ENCODE results near the gene NEBL.

The NEBL gene

DNA sequence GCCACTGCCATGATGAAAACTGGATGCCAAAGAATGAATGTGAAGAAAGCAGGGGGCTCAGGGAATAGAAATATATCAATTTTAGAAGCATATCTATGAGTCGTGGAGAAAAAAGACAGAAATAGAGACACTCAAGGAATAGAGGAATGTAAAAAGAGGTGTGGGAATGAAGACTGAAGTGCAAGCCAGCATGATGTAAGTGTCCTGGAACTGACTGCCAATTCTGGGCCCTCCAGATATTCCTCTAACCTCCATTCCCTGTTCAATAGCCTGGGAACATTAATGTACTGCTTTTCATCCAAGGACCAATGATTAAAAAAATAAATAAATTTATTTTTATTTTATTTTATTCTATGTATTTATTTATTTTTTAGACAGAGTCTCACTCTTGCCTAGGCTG lies 40.6 kb downstream of the NEBL start:
- no peak for DNase-seq

GRCh38 chr10:20855398-20856038 lies 41.6 kb downstream of the NEBL start:
- DNase-seq: peak; percentile 74

- no peak for DNase-seq
Measured at GRCh38 chr10:20853276-20853675, 43.8 kb downstream of the NEBL start.

- no peak for DNase-seq
Measured at GRCh38 chr10:20852303-20852702, 44.8 kb downstream of the NEBL start.

DNA sequence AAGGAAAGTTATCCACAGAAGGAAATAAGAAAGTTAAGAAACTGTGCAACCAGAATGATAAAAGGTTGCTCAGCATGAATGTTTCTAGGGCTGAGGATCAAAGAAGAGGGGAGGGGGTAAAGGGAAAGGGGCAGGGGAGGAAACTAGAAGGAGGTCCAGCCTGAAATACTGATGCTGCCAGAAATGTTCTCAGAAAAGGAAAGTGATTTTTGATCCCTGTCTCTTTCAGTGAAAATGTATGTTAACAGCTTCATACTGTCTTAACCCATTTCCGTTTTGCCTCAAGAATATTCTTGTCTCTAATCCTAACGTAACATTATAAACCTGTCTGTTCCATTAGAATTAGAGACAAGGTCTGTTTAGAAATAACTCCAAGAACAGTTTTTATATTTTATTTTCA lies 49.6 kb downstream of the NEBL start:
- no peak for DNase-seq

GRCh38 chr10:20846263-20846662 lies 50.8 kb downstream of the NEBL start:
- no peak for DNase-seq

DNA sequence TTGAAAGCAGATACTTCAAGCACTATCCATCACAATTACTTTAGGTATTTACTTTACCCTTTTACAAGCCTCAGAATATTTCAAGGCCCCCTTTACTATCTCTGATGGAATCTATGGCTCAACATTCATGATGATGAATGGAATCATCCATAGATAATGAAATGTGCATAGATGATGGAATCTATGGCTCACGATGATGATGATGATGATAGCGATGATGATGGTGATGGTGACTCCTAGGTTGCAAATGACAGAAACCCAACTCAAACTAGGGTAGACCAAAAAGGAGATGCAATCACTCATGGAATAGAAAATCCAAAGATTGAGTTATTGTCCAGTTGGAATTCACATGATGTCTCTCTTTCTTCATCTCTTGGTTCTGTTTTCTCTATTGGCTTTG lies 55.7 kb downstream of the NEBL start:
- DNase-seq: no peak

DNA sequence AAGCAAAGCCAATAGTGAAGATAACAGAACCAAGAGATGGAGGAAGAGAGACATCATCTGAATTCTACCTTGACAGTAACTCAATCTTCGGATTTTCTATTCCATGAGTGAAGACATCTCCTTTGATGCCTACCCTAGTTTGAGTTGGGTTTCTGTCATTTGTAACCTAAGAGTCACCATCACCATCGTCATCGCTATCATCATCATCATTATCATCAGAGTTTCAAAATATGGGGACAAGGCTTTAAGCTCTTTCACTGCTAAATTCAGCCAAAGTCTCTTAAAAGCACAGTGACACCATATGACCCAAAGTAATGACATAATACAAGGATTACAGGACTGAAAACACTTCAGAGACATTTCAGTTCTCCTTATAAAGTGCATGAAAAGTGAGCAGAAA lies 57.2 kb downstream of the NEBL start:
- DNase-seq: no peak

DNA sequence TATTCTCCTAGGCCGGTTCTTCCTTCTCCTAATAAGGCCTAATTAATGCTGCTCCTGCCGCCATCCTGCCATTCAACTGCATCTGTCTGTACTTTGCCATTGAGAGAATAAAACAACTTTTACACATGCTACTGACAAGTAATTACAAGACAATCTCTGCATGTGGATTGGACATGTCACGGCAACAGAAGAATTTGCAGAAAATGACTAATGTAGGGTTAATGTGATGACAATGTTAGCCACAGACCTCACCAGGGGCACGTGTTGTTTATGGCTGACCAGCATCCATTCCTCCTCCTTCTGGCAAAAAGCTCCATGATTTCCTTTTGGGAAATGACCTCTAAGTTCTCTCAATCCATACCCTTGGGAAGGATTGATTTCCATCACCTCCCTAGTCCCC lies 58.0 kb downstream of the NEBL start:
- DNase-seq: no peak

DNA sequence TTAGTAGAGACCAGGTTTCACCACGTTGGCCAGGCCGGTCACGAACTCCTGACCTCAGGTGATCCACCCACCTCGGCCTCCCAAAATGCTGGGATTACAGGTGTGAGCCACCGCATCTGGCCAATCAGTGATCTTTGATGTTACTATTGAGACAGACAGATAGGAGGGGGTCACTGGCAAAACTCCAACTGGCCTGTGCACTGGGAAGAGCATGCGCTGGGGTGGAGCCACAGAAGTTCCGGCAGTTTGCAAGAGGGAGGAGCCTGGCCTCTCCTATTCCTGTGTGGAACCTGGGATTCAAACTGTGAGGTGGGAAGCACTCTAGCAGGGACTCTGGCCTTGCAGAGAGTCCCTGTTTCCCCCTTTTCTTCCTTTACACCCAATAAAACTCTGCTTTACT lies 60.7 kb downstream of the NEBL start:
- DNase-seq: no peak

DNA sequence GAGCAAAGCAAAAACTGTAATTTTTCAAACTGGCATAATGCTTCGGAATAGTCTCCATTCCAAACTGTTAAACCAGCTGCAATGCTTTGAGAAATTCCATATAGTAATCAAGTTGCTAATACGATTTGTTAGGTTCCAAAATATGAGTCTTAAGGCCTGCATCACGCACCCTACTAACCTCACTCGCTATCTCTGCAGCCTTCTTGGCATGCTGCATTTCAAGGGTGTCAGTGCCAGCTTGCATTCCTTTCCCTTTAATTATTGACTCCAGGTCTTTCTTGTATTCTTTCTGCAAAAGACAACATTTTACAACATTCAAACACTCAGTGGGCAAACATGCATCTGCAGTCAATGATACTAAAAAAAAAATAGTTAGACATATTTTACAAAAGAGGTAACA lies 61.8 kb downstream of the NEBL start:
- DNase-seq: no peak

- DNase-seq: no peak
Measured at GRCh38 chr10:20834825-20835224, 62.3 kb downstream of the NEBL start.

- DNase-seq: no peak
Measured at GRCh38 chr10:20822825-20823224, 74.3 kb downstream of the NEBL start.

DNA sequence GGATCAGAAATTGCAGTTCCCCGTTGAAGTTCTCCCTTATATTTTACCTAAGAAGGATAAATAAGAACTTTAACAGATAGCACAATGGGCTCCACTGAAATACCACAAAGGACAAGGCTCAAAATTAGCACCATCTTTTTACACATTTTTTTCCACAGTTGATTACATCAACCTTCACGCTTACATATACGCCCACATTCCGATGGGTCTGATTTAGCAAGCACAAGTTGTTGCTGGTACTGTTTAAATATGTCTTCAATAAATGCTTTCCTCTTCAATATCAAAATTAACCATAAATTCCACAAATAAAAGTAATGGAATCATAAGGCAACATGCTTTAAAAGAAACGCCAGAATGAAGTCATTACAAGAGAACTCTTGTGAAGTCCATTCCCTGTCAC lies 79.5 kb downstream of the NEBL start:
- DNase-seq: no peak

DNA sequence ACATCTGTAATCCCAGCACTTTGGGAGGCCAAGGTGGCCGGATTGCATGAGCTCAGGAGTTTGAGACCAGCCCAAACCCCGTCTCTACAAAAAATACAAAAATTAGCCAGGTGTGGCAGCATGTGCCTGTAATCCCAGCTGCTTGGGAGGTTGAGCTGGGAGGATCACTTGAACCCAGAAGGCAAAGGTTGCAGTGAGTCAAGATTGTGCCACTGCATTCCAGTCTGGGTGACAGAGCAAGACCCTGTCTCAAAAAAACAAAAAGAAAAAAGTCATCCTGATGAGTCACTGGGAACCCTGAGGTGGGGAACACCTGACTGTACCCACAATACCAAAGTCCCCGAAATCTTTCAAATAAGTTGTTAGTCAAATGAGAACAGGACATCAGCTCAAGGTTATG lies 80.0 kb downstream of the NEBL start:
- DNase-seq: no peak

DNA sequence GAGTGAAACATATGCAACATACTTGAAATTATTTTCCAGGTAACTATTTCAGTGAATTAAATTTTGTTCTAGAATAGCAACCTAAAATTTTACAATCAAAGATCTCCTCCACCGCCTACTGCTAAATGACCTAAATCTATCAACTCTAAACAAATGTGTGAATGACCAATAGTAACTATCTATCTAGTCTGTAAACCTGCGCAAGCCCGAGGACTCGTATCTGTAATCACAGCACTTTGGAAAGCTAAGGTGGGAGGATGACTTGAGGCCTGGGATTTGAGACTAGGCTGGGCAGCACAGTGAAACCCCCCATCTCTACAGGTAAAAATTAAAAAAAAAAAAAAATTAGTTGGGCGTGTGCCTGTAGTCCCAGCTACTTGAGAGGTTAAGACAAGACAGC lies 83.0 kb downstream of the NEBL start:
- no peak for DNase-seq

DNA sequence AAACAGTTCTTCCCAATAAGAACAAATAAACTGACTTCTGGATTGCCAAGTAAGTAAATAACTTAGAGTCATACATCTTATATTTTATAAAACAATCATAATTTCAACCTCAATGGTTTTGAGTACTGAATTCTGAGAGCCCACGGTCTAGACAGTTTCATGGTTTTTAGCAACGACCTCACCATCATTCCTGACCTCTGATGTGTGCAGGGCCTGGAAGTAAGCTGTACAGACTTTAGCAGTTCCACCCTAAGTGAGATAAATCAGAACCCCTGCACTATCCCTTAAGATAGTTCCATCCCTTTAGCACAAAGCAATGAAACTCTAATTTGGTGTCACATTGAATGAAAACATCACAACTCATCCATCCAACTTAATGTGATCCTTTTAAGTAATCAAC lies 86.0 kb downstream of the NEBL start:
- DNase-seq: no peak

- DNase-seq: no peak
Measured at GRCh38 chr10:20809631-20810030, 87.5 kb downstream of the NEBL start.

- DNase-seq: no peak
Measured at GRCh38 chr10:20806487-20806886, 90.6 kb downstream of the NEBL start.

DNA sequence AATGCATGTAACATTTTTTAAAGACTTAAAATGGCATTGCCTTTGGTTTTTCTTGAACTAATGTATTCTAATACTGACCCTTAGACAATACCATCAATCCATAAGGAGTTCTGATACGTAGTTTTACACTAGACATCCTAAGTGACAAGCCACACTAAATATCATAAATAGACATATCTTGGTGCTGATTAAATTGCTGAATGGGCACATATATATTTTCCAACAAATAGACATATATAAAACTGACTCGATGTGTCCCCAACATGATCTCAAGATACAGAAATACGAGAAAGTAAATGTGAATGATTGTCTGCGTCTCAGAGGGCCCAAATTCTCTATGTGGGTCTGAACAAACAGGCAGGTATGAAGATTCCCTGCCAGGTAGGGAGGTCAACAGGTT lies 99.8 kb downstream of the NEBL start:
- DNase-seq: no peak

- no peak for DNase-seq
Measured at GRCh38 chr10:20795391-20795790, 101.7 kb downstream of the NEBL start.

DNA sequence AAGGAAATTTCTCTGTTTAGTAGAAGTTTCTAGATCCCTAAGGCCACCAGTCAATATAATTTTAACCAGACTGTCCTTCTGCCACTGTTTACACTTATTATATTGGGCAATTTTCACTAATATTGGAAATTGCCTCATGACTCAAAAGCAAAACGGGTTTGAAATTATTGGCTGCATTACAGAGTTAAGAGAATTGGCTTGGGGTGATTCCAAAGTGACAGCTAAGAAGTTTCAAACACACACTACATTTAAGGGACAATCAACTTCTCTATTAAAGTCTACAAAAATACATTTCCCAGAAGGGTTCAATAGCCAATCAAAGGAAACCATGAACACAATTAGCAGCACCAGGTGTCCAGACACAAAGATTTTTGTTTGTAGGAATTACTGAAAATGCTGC lies 111.9 kb downstream of the NEBL start:
- DNase-seq: no peak

DNA sequence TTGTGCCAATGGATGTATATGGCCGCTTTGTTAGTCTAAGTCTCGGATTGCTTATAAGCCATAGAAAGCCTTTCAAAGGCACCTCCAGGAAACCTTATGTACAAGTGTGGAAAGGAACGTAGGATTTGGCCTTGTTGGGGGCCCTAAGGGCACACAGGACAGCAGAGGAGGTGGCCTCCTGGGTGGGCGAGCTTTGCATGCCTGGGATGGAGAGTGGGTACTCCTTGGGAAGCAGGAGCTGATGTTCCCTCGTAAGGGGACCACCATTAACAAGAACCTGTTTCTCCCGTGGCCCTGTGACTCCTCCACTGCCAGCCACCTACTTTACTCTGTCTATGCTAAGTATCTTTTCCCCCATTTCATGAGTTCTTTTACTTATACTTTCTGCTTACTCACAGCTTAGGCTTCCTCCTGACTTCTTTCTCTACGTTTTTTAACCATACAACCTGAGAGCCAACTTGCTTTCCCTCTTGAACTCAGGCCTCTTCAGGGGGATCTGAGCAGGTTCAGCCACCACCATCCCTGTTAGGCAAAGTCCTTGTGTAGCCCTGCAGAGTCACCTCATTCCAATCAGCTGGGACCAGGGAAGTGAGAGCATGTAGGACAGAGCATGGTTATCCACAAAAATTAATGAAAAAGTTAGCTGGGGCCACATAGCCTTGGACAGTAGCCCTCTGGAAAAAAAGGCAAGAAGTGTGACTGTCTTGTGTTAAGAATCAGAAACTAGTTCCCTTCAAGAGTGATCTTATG lies 118.9 kb downstream of the NEBL start:
- no peak for DNase-seq

DNA sequence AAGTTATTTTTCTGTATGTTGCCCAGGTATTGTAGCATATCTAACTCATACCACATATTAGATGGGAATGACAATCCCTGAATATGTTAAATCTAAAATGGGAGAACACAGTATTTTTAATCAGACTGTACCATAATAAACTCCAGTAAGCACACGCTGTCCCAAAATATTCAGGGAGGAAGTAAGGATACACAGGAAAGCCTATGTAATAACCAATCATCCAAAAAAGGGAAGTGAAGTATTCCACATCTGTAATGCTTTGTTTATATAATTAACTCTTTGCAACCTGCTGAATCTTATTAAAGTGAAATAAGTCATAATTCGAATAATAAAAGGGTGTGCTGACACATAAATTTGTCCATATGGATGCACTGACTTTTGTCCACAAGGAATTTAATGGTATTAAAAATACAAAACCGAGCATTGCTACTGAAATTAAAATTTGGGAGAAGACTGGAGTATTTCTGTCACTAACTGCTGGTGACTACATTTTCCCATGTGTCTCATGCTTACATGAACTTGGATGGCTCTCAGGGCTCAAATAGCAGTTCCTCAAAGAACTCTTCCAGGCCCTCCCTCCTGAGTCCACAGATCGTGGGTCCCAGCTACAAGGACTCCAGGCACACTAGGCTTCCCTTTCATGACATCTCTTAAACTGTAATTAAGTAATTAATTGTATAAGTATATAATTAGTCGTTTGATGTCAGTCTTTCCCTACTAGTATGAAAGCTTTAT lies 120.6 kb downstream of the NEBL start:
- peak; percentile 14 for DNase-seq
